CD4-positive, alpha-beta T cell (primary cell): Measurements from ENCODE around the gene DHCR24. TPM values are rescaled to one million over a fixed set of nuclear protein-coding genes. Genes with fewer than 3 reads are reported as not detected.
"Not testable (repeated sequence)": the region's sequence is repeated elsewhere in the genome, so short reads cannot be mapped to it uniquely, and the experiment has no call there.

Experiments
- ATAC-seq: fragments of 200-7000 bp; cut with Tn5 transposase; one replicate; pipeline ENCODE4 v1.10.0; 2022; ENCODE audit warnings: mild to moderate bottlenecking; ENCODE audit not compliant: poor library complexity
- CTCF ChIA-PET: fragments of 350-600 bp; sonication (Branson Sonifier 250); formaldehyde crosslinking; loops from one replicate; lab custom pipeline; 2021; ENCODE audit warnings: antibody characterized with exemption, inconsistent platforms; lab: Charles Lee
- POLR2A ChIA-PET: fragments of 350-600 bp; sonication (Branson Sonifier 250); formaldehyde crosslinking; loops from one replicate; lab custom pipeline; 2021; ENCODE audit warnings: antibody characterized with exemption, inconsistent platforms; lab: Charles Lee
- DNase-seq, 14 experiments: peaks; one replicate each; pipeline ENCODE4 v3.0.0-alpha.2; 2013 to 2020; ENCODE audit warnings: mixed read lengths in 2 of 14
- H3K27ac ChIP-seq, 2 donors: one replicate each; pipeline versions ENCODE4 v1.5.1 to v1.7.0; 2013; ENCODE audit warnings: low read length in 2 of 2, low read depth in 1 of 2, mild to moderate bottlenecking in 1 of 2
- H3K27me3 ChIP-seq, 2 experiments: 1 replicate in 1 of 2; 2 replicates in 1 of 2; pipeline versions ENCODE4 v1.6.1 to v1.7.0; 2013; ENCODE audit warnings: low read length in 2 of 2, control low read depth in 1 of 2, mild to moderate bottlenecking in 1 of 2, moderate library complexity in 1 of 2; ENCODE audit not compliant: insufficient read depth in 2 of 2, control insufficient read depth in 1 of 2
- H3K36me3 ChIP-seq: one replicate; pipeline ENCODE4 v1.6.1; 2013; ENCODE audit warnings: low read length, control low read depth; ENCODE audit not compliant: insufficient read depth
- H3K4me1 ChIP-seq: one replicate; pipeline ENCODE4 v1.6.1; 2013; ENCODE audit warnings: low read length, control low read depth; ENCODE audit not compliant: insufficient read depth
- H3K4me3 ChIP-seq: one replicate; pipeline ENCODE4 v1.5.1; 2013; ENCODE audit warnings: mild to moderate bottlenecking, low read length, moderate library complexity
- H3K9me3 ChIP-seq, 2 experiments: 1 replicate in 1 of 2; 2 replicates in 1 of 2; pipeline versions ENCODE4 v1.6.1 to v1.7.0; 2013; ENCODE audit warnings: low read length in 2 of 2, mild to moderate bottlenecking in 2 of 2, control low read depth in 1 of 2, moderate library complexity in 1 of 2; ENCODE audit not compliant: control insufficient read depth in 1 of 2, insufficient read depth in 1 of 2
- H3K27ac Mint-ChIP-seq: one replicate; pipeline ENCODE4 v1.8.0; 2020; ENCODE audit warnings: mixed read lengths
- H3K27me3 Mint-ChIP-seq: one replicate; pipeline ENCODE4 v1.8.0; 2021; ENCODE audit warnings: mixed read lengths
- H3K36me3 Mint-ChIP-seq: one replicate; pipeline ENCODE4 v1.8.0; 2021; ENCODE audit warnings: low read depth, mixed read lengths
- H3K4me1 Mint-ChIP-seq: one replicate; pipeline ENCODE4 v1.8.0; 2021; ENCODE audit warnings: low read depth, mixed read lengths
- H3K4me3 Mint-ChIP-seq: one replicate; pipeline ENCODE4 v1.8.0; 2020; ENCODE audit warnings: mild to moderate bottlenecking, mixed read lengths
- H3K9me3 Mint-ChIP-seq: one replicate; pipeline ENCODE4 v1.8.0; 2020; ENCODE audit warnings: mixed read lengths
- intact Hi-C, 2 experiments: fragments of 100-400 bp; cut with DNase I in 1 of 2; cut with micrococcal nuclease in 1 of 2; formaldehyde crosslinking; loops; one replicate each; pipeline versions ENCODE4 v1.15.1 to v1.9.0; 2023 to 2025; cut with DNase I, micrococcal nuclease
- total RNA-seq, 174 experiments: library from RNA in 2 of 174; stranded (reverse) in 2 of 174; gene quantifications; one replicate each; pipeline ENCODE4 v1.2.3 and lab custom pipeline; 2021 to 2026
- TF ChIP-seq, protein P1 (sequence below): fragments of 200-600 bp; IDR thresholded peaks from one replicate; pipeline ENCODE4 v1.8.0; 2022; ENCODE audit warnings: antibody characterized with exemption, mild to moderate bottlenecking

DHCR24 gene
- total RNA-seq, 2 experiments from 2014 or later = 0.34 to 0.55 TPM

DNA sequence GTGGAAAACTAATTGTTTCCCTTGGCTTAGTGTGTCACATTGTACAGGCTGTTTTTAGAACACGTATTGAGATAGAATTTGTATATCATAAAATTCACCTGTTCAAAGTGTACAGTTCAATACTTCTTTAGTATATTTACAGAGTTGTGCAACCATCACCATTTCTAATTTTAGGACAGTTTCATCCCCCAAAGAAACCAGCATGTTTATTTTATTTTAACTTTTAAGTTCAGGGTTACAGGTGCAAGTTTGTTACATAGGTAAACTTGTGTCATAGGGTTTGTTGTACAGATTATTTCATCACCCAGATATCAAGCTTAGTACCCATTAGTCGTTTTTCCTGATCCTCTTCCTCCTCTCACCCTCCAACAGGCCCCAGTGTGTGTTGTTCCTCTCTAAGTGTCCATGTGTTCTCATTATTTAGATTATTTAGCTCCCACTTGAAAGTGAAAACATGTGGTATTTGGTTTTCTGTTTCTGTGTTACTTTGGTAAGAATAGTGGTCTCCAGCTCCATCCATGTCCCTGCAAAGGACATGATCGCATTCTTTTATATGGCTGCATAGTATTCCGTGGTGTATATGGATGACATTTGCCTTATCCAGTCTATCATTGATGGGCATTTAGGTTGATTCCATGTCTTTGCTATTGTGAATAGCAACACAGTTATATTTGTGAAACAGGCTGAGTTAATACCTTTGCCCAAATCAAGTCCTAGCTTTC lies 35.2 kb upstream of the DHCR24 start:
- Mint-ChIP-seq H3K27me3 (peaks cover 26% of the 10 kb centered on the region), H3K27ac (no peak overlapping the region), H3K4me3 (no peak overlapping the region), H3K9me3 (no peaks in the 10 kb centered on the region), H3K4me1 (no peaks in the 10 kb centered on the region), H3K36me3 (no peaks in the 10 kb centered on the region)
- CTCF ChIA-PET = no interaction called here
- intact Hi-C loops = no loop called here
- ATAC-seq = no peak
- H3K4me1 ChIP-seq = no peaks in the 10 kb centered on the region
- no peaks in the 10 kb centered on the region for H3K27me3 ChIP-seq
- no peak for DNase-seq
- H3K4me3 ChIP-seq = no peak overlapping the region
- no peak overlapping the region for H3K27ac ChIP-seq
- TF ChIP-seq, protein P1, sequence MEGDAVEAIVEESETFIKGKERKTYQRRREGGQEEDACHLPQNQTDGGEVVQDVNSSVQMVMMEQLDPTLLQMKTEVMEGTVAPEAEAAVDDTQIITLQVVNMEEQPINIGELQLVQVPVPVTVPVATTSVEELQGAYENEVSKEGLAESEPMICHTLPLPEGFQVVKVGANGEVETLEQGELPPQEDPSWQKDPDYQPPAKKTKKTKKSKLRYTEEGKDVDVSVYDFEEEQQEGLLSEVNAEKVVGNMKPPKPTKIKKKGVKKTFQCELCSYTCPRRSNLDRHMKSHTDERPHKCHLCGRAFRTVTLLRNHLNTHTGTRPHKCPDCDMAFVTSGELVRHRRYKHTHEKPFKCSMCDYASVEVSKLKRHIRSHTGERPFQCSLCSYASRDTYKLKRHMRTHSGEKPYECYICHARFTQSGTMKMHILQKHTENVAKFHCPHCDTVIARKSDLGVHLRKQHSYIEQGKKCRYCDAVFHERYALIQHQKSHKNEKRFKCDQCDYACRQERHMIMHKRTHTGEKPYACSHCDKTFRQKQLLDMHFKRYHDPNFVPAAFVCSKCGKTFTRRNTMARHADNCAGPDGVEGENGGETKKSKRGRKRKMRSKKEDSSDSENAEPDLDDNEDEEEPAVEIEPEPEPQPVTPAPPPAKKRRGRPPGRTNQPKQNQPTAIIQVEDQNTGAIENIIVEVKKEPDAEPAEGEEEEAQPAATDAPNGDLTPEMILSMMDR = no peak
- POLR2A ChIA-PET = no interaction called here
- H3K36me3 ChIP-seq = no peaks in the 10 kb centered on the region
- no peaks in the 10 kb centered on the region for H3K9me3 ChIP-seq

DNA sequence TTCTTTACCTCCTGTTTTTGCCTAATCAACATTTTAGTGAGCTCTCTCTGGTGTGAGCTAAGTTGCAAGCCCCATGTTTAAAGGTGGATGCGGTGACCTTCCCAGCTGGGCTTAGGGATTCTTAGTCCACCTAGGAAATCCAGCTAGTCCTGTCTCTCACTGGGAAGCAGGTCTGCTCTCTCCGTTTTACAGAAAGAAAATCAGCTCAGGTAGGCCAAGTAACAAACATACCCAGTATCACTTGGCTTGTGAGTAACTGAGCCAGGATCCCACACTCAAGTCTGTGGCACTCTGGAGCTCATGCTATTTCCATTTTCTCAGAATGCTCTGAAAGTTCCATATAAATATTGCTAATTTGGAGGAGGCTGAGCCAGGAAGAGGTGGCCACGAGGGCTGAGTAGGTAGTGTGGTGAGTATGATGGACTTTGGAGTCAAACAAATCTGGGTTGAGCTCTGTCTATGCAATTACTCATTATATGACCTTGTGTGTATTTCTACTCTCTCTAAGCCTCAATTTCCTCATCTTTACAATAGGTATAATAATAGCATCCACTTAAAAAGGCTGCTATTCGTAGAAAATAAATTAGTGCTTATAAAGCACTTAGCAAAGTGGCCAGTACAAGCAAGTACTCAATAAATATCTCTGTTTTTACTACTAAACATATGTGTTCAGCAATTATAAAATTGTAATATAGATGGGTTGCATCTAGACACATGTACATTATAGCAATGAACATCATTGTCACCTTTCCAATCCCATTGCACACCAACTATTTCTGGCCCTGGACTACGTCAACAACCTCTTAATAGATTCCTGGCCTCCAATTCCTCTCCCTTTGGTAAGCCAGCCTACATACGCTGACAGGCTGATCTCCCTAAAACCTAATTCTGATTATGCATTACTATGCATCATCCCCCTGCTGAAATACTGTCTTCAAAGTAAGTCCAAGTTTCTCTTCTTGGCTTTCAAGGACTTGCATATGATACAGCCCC lies 32.7 kb upstream of the DHCR24 start:
- H3K9me3 Mint-ChIP-seq = no peaks in the 10 kb centered on the region
- H3K36me3 ChIP-seq = no peaks in the 10 kb centered on the region
- ChIA-PET POLR2A (no interaction called here), CTCF (no interaction called here)
- no peaks in the 10 kb centered on the region for H3K4me1 Mint-ChIP-seq
- DNase-seq (no peak), ATAC-seq (no peak)
- no peaks in the 10 kb centered on the region for H3K36me3 Mint-ChIP-seq
- H3K4me3 Mint-ChIP-seq = no peak overlapping the region
- H3K9me3 ChIP-seq = no peaks in the 10 kb centered on the region
- H3K27me3 Mint-ChIP-seq = peaks cover 21% of the 10 kb centered on the region
- H3K27me3 ChIP-seq = no peaks in the 10 kb centered on the region
- H3K4me1 ChIP-seq = no peaks in the 10 kb centered on the region
- no peak overlapping the region for H3K4me3 ChIP-seq
- H3K27ac ChIP-seq = no peak overlapping the region
- intact Hi-C loops = no loop called here
- no peak overlapping the region for H3K27ac Mint-ChIP-seq
- TF ChIP-seq, protein P1 = no peak

DNA sequence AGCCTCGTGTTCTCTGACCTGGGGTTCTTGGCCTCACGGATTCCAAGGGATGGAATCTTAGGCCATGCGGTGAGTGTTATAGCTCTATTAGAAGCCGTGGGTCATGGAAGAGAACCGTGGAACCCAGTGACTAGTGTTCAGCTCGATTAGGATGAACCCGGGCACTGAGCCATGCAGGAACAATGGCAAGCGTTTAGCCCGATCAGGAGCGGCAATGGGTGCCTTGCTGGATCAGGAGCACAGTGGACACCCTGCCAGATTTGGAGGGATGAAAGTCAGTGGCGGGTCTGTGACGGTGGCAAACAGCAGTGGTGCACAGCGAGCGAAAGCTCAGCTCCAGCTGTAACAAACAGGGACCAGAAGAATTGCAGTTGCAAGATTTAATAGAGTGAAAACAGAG lies 24.1 kb upstream of the DHCR24 start:
- DNase-seq, H3K4me1 Mint-ChIP-seq, H3K36me3 ChIP-seq, intact Hi-C loops, H3K9me3 ChIP-seq, H3K27ac ChIP-seq, H3K9me3 Mint-ChIP-seq, H3K27me3 Mint-ChIP-seq, H3K4me3 Mint-ChIP-seq, H3K36me3 Mint-ChIP-seq, CTCF ChIA-PET, POLR2A ChIA-PET, H3K27ac Mint-ChIP-seq, H3K4me1 ChIP-seq, H3K4me3 ChIP-seq, H3K27me3 ChIP-seq, ATAC-seq: not testable (repeated sequence)
